Activated CD4-positive, alpha-beta T cell treated with anti-CD3 and anti-CD28 coated beads, Interleukin-10, Interleukin-2, amounts not matched to agents 100 ng/mL and 50 ng/mL, durations not matched to agents 16 hours and 8 hours (primary cell): ENCODE data around the gene TUBG1.
A peak's percentile ranks its signal among the peaks of the same experiment; 100 is the strongest.

Experiments
- DNase-seq: peaks from one replicate; pipeline ENCODE4 v3.0.0-alpha.2; 2020

Gene TUBG1

GRCh38 chr17:42609182-42609813, at the start of gene TUBG1, which contains the start of gene RETREG3:
TUBG1 (plus strand) TSS chr17:42609683; CDS start chr17:42609738, 55 bp downstream.
RETREG3 (minus strand) TSS chr17:42609374; CDS start chr17:42609324, 50 bp downstream.
- DNase-seq = peak; percentile 100

DNA sequence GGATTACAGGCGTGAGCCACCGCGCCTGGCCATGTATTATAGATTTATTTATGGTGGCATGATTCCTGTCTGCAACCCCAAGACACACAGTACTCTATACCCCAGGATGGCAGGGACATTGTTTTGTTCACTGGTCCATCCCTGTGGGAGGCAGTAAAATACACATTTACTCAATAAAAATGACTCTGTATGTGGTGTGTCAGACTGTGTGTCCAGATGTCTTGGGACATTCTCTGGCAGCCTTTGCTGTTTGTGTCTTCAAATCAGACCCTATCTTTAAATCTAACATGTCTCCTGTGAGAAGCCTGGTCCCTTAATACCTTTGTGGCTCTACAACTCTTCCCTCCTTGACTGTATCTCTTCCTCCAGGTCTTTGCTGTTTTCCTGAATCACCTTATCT, 49.2 kb upstream of the TUBG1 start:
- no peak for DNase-seq

DNA sequence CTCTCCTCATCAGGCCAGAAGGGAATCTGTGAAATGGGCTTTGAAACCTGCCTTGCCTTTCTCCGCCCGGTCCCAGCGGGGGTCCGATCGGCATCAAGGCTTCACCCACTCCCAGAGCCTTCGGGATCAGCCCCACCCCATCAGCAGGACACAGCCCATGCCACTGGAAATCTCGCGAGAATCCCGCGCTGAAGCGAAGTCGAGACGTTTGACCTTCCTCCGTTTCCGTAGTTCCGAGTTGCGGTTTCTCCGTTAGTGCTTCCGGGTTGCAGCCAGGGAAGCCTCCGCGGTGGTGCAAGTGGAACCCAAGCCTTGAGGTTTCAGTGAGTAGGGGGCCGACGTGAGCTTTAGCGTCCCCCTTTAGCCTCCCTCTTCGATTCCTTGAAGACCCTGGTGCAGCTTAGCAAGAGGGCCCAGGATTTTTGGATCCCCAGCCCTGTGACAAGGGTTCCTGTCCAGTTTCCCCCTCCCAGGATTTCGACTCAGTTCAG, 47.5 kb upstream of the TUBG1 start, which contains the start of gene COASY:
TSS of gene COASY (plus strand) at position 252 of the 491 bp plus-strand sequence. CDS start 475 bp downstream, outside the sequence.
- DNase-seq = peak; percentile 96

GRCh38 chr17:42562388-42563142, 46.9 kb upstream of the TUBG1 start:
- DNase-seq = no peak

- no peak for DNase-seq
Observed at GRCh38 chr17:42563143-42563509, 46.4 kb upstream of the TUBG1 start.

GRCh38 chr17:42563543-42563942, 45.9 kb upstream of the TUBG1 start:
- no peak for DNase-seq

- no peak for DNase-seq
Observed at GRCh38 chr17:42563950-42564349, 45.5 kb upstream of the TUBG1 start.

- DNase-seq = no peak
Observed at GRCh38 chr17:42564815-42565522, 44.5 kb upstream of the TUBG1 start.

- DNase-seq = no peak
Observed at GRCh38 chr17:42565523-42566214, 43.8 kb upstream of the TUBG1 start.

- DNase-seq = no peak
Observed at GRCh38 chr17:42566215-42566882, 43.1 kb upstream of the TUBG1 start.

DNA sequence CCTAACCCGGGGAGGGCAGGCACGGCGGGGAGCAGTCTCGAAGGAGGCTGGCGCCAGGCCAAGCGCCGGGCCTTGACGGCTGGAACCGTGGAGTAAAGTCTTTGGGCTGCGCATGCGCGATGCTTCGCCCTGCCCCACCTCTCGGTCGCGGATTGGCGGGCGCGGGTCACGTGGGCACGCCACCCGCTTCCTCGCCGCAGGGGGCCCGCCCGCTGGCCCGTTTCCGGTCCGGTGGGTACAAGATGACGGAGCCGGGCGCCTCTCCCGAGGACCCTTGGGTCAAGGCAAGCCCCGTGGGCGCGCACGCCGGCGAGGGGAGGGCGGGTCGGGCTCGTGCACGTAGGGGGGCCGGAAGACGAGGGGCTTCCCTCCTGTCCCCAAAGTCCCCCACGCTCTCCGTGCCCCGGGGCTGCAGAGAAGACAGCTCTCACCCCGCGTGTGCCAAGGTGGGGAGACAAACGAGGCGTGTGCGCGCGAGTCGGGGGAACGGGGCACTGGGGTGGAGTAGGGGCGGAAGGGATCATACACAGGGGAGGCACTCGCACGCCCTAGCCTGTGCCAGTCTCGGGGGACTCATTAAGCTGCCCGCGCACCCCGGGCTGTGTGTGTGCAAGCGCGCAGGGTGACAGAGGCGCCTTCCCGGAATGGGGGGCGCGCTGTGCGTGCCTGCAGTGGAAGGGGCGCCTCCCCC, 42.5 kb upstream of the TUBG1 start, which contains the start of gene MLX:
TSS of gene MLX (plus strand) at position 218 of the 691 bp plus-strand sequence. CDS start at position 243, 25 bp downstream.
- peak; percentile 96 for DNase-seq

GRCh38 chr17:42568341-42569111, 41.0 kb upstream of the TUBG1 start:
- DNase-seq = no peak

DNA sequence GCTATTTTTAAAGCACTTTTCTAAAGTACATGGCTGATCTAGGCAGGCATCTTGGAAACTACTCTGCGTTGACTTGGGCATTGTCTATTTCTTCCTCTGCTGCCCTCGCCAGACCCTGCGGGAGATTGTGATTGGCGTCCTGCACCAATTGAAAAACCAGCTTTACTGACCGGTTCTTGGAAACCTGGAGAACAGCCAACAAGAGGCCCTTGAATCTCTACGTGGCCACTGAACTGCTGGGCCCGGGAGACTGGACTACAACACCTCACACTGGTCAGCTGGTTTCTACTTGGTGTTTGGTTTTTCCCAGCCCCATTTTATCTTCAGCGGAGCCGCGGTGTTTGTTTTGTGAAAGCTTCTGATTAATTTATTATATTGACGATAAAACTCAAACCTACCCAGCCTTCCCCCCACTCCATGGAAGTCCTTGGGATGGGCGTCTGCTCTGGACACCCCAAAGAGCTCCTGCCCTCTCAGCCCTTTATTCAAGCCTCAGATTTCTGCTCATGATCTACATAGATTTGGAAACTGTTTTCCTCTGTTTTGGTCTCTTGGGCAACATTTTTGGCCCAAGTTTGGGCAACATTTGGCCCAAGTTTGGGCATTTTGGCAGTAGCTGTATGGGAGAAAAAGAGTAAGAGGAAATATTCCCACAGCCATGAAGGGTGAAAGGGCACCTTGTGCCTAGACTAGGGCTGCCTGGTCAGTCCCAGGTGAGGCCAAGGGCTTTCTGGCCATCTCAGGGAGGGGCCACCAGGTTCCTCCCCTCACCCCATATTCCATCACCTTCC, 37.9 kb upstream of the TUBG1 start:
- no peak for DNase-seq

- no peak for DNase-seq
Observed at GRCh38 chr17:42573095-42573494, 36.4 kb upstream of the TUBG1 start.

DNA sequence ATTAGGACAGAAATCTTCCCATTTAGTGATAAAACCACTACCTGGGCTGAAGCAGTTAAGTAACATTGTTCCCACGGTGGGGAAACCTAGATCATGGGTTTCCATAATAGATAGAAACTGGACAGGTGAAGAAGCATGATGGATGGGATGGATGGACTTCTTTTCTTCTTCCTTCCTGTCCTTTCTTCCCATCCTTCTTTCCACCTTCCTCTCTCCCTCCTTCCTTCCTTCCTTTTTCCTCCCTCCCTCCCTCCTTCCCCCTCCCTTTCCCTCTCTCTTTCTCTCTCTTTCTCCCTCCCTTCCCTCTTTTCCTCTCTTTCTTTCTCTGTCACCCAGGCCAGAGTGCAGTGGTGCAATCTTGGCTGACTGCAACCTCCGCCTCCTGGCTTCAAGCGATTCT, 35.0 kb upstream of the TUBG1 start:
- no peak for DNase-seq

GRCh38 chr17:42577140-42577531, 32.3 kb upstream of the TUBG1 start:
- DNase-seq = no peak

- peak; percentile 98 for DNase-seq
Observed at GRCh38 chr17:42577532-42578281, 31.8 kb upstream of the TUBG1 start, which contains the start of gene PSMC3IP. PSMC3IP (minus strand) TSS chr17:42577729; CDS start chr17:42577686, 43 bp downstream.

- DNase-seq = peak; percentile 80
Observed at GRCh38 chr17:42578282-42578869, 31.1 kb upstream of the TUBG1 start.
